Mesothelial cell of epicardium (in vitro differentiated cells): ENCODE data around the gene IRGC. TPM values are rescaled to one million over a fixed set of nuclear protein-coding genes. Genes with fewer than 3 reads are reported as not detected.
A peak's percentile ranks its signal among the peaks of the same experiment; 100 is the strongest.

Experiments
- DNase-seq, 2 experiments: peaks; one replicate each; pipeline ENCODE4 v3.0.0; 2021; ENCODE audit warnings: low spot score in 2 of 2; ENCODE audit not compliant: unreplicated experiment in 2 of 2
- H3K27ac Mint-ChIP-seq: 2 replicates; pipeline ENCODE4 v1.8.0; 2021; ENCODE audit warnings: mixed read lengths
- H3K27me3 Mint-ChIP-seq: 2 replicates; pipeline ENCODE4 v1.8.0; 2021; ENCODE audit warnings: low read depth, mixed read lengths
- H3K36me3 Mint-ChIP-seq: 2 replicates; pipeline ENCODE4 v1.8.0; 2021; ENCODE audit warnings: mixed read lengths
- H3K4me1 Mint-ChIP-seq: 2 replicates; pipeline ENCODE4 v1.8.0; 2021; ENCODE audit warnings: mixed read lengths
- H3K4me3 Mint-ChIP-seq: 2 replicates; pipeline ENCODE4 v1.8.0; 2021; ENCODE audit warnings: mild to moderate bottlenecking, moderate library complexity, mixed read lengths
- H3K9me3 Mint-ChIP-seq: 2 replicates; pipeline ENCODE4 v1.8.0; 2021; ENCODE audit warnings: mixed read lengths
- total RNA-seq: library from RNA; stranded (reverse); gene quantifications from 3 replicates; pipeline ENCODE4 v1.2.1, GENCODE V29; 2021
- TF ChIP-seq, protein P1 (sequence below): fragments of 200-600 bp; sonication (generic); IDR thresholded peaks from one replicate; pipeline ENCODE4 v1.5.0; 2021; ENCODE audit warnings: antibody characterized with exemption; ENCODE audit not compliant: unreplicated experiment

Gene IRGC
- total RNA-seq, 1 donor from 2014 or later: not detected

DNA sequence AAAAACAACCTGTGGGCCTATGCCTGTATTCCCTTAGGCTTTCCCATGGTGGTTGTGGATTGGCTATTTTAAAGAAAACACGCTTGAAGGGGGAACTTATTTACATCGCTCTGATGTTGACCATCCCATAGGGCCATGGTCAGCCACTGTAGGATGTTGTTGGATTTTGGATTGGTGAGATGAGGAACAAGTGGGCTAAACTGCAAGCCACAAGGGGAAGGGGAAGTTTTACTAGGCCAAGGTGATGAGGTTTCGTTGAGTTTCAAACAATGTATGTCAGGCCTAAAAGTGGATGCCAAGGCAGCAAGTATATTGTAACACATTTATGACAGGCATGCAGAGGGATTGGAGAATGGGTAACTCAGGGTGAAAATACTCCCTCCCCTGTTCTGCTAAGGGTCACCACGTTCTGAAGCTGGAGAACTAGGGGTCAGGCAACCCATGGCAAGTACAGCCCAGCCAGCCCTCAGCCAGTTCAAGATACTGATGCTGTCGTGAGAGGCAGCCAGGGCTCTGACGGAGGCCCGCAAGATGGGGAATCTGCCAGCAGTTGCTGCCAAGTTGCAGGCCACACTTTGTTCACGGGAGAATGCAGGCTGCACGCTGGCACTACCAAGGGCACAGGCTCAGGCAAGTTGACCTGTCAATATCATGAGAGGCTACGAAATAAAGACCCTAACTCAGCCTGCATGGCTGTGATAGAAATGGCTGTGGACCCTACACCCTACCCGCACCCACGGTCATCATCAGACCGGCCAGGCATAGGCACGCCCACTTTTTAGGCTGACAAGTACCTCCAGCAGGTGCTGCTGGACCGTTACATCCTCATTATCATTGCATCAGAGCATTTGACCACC lies 11.1 kb downstream of the IRGC start:
- no peak for DNase-seq
- H3K4me1 Mint-ChIP-seq: peaks cover 1% of the 10 kb centered on the region
- peaks cover 14% of the 10 kb centered on the region for H3K36me3 Mint-ChIP-seq
- H3K27ac Mint-ChIP-seq: no peak overlapping the region
- TF ChIP-seq, protein P1, sequence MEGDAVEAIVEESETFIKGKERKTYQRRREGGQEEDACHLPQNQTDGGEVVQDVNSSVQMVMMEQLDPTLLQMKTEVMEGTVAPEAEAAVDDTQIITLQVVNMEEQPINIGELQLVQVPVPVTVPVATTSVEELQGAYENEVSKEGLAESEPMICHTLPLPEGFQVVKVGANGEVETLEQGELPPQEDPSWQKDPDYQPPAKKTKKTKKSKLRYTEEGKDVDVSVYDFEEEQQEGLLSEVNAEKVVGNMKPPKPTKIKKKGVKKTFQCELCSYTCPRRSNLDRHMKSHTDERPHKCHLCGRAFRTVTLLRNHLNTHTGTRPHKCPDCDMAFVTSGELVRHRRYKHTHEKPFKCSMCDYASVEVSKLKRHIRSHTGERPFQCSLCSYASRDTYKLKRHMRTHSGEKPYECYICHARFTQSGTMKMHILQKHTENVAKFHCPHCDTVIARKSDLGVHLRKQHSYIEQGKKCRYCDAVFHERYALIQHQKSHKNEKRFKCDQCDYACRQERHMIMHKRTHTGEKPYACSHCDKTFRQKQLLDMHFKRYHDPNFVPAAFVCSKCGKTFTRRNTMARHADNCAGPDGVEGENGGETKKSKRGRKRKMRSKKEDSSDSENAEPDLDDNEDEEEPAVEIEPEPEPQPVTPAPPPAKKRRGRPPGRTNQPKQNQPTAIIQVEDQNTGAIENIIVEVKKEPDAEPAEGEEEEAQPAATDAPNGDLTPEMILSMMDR: no peak
- no peak overlapping the region for H3K4me3 Mint-ChIP-seq
- no peaks in the 10 kb centered on the region for H3K27me3 Mint-ChIP-seq
- H3K9me3 Mint-ChIP-seq: no peaks in the 10 kb centered on the region

DNA sequence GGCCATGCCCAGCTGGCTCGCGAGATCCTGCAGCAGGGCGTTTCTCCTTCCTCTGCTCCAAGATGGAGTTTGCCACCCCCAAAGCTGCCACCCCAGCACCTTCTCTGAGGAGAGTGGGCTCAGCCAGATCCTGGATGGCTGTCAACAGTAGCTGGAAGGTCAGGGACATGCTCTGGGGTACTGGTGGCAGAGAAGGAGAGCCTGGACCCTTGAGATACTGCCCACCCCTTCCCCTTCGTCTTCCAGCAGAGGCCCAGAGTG lies 11.6 kb downstream of the IRGC start:
- TF ChIP-seq, protein P1: no peak
- no peaks in the 10 kb centered on the region for H3K27me3 Mint-ChIP-seq
- H3K4me1 Mint-ChIP-seq: peaks cover 7% of the 10 kb centered on the region
- peaks cover 17% of the 10 kb centered on the region for H3K36me3 Mint-ChIP-seq
- no peaks in the 10 kb centered on the region for H3K9me3 Mint-ChIP-seq
- H3K27ac Mint-ChIP-seq: no peak overlapping the region
- DNase-seq: no peak
- H3K4me3 Mint-ChIP-seq: no peak overlapping the region

DNA sequence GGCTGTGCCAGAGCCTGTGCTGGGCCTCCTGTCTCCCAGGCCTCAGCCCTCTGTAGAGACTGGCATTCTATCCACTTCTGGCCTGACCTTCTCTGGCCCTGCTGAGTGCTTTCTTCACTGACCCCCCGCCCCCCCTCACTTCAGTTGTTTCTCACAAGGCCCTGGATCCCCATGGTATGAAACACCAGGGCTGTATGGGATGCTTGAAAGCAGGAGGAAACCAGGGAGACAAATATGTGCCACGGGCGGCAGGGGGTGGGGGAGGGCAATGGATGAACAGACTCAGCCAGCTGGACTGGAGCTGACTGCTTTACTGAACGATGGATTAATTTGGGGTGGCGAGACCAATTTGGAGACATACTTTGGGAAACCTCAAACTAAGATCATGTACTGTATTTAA lies 14.0 kb downstream of the IRGC start:
- Mint-ChIP-seq H3K9me3 (no peaks in the 10 kb centered on the region), H3K27ac (no peak overlapping the region), H3K4me1 (peaks cover 9% of the 10 kb centered on the region), H3K36me3 (peaks cover 26% of the 10 kb centered on the region), H3K4me3 (no peak overlapping the region), H3K27me3 (no peaks in the 10 kb centered on the region)
- DNase-seq: no peak
- TF ChIP-seq, protein P1: no peak

DNA sequence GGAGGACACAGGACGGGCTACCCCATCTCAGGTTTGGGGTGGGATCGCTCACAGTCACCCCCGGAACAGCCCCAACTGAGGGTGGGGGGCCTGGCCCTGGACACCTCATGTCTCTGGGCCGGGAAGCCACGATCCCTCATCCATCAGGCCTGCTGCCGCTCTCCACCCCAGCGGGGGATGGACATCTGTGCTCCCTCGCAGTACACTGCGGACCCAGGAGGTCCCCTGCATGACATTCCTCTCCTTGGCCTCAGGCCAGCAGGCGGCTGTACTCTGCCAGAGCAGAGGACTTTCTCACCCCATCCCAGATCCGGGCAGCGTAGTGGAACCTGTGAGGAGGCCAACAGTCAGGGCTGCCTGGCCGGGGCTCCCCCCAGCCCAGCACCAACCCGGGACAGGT lies 15.5 kb downstream of the IRGC start:
- peaks cover 9% of the 10 kb centered on the region for H3K4me1 Mint-ChIP-seq
- no peak for DNase-seq
- no peaks in the 10 kb centered on the region for H3K27me3 Mint-ChIP-seq
- no peak overlapping the region for H3K4me3 Mint-ChIP-seq
- TF ChIP-seq, protein P1: no peak
- peaks cover 37% of the 10 kb centered on the region for H3K36me3 Mint-ChIP-seq
- no peaks in the 10 kb centered on the region for H3K9me3 Mint-ChIP-seq
- no peak overlapping the region for H3K27ac Mint-ChIP-seq

DNA sequence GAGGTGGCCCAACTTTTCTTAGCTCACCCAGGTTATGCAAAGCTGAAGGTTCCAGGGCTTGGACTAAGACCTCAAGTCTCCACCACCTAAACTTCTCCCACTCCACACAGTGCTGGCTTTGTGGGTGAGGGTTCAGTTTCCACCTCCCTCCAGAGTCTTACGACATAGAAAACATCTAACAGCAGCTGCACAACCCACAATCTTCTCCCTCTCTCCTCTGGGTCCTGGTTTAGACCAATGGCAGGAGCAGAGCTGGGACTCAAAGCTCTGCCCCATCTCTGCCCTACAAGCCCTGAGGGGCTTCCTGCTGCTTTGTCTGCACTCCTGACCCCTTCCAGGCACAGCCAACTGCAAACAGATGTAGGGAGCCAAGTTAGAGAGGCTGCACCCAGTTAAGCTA lies 16.0 kb downstream of the IRGC start:
- Mint-ChIP-seq H3K4me1 (peaks cover 9% of the 10 kb centered on the region), H3K4me3 (no peak overlapping the region), H3K9me3 (no peaks in the 10 kb centered on the region), H3K36me3 (peaks cover 41% of the 10 kb centered on the region), H3K27ac (peak overlapping the region; percentile 87), H3K27me3 (no peaks in the 10 kb centered on the region)
- TF ChIP-seq, protein P1: no peak
- no peak for DNase-seq
